HL-60 (cell line): ENCODE data around the gene FOLR3.

Source experiments
- DNase-seq, 2 experiments: peaks; one replicate each; pipeline ENCODE4 v3.0.0-alpha.2; 2010 to 2020; ENCODE audit warnings: low read depth in 1 of 2, low spot score in 1 of 2
- H3K27ac ChIP-seq: fragments of 250-450 bp; sonication (Bioruptor Pico); replicated peaks from 2 replicates; pipeline ENCODE4 v1.5.1; 2020; ENCODE audit warnings: mild to moderate bottlenecking, moderate library complexity
- H3K27me3 ChIP-seq: fragments of 250-450 bp; sonication (Bioruptor Pico); 2 replicates; pipeline ENCODE4 v1.5.1; 2021; ENCODE audit warnings: mild to moderate bottlenecking, moderate library complexity; ENCODE audit not compliant: insufficient read depth, poor library complexity, severe bottlenecking
- H3K4me3 ChIP-seq: replicated peaks from 2 replicates; pipeline ENCODE4 v1.5.1; 2011; ENCODE audit warnings: mild to moderate bottlenecking, control low read depth, low read length; ENCODE audit not compliant: insufficient read depth
- CTCF ChIP-seq: IDR thresholded peaks from one replicate; pipeline ENCODE4 v1.5.1; 2011; ENCODE audit warnings: low read length, control low read depth, inconsistent platforms; ENCODE audit not compliant: insufficient read depth
- GABPA ChIP-seq: IDR thresholded peaks from 2 replicates; pipeline ENCODE4 v1.6.1; 2012; ENCODE audit warnings: low read depth
- POLR2AphosphoS5 ChIP-seq: IDR thresholded peaks from 2 replicates; pipeline ENCODE4 v1.6.1; 2012; ENCODE audit warnings: low read depth
- REST ChIP-seq: IDR thresholded peaks from 2 replicates; pipeline ENCODE4 v1.6.1; 2012; ENCODE audit warnings: low read depth; ENCODE audit not compliant: insufficient replicate concordance
- SPI1 ChIP-seq: IDR thresholded peaks from 2 replicates; pipeline ENCODE4 v1.6.1; 2012; ENCODE audit warnings: low read depth, mild to moderate bottlenecking, borderline replicate concordance

The FOLR3 gene

GRCh38 chr11:72136684-72137262 is 1.2 kb downstream of the FOLR3 start:
- Histone ChIP-seq H3K4me3 (no peak overlapping the region), H3K27me3 (no peaks in the 10 kb centered on the region), H3K27ac (peak overlapping the region; percentile 84)
- DNase-seq = no peak
- no peak for TF ChIP-seq POLR2AphosphoS5
- TF ChIP-seq GABPA = no peak
- no peak for TF ChIP-seq CTCF
- TF ChIP-seq SPI1 = no peak
- TF ChIP-seq REST = no peak

GRCh38 chr11:72138821-72139390 is 3.4 kb downstream of the FOLR3 start:
- TF ChIP-seq SPI1 (no peak), REST (no peak), GABPA (no peak), POLR2AphosphoS5 (no peak), CTCF (no peak)
- H3K27ac ChIP-seq = no peak overlapping the region
- no peak overlapping the region for H3K4me3 ChIP-seq
- H3K27me3 ChIP-seq = no peaks in the 10 kb centered on the region
- no peak for DNase-seq

- H3K4me3 ChIP-seq = no peak overlapping the region
- no peaks in the 10 kb centered on the region for H3K27me3 ChIP-seq
- no peak for DNase-seq
- no peak for TF ChIP-seq GABPA
- no peak for TF ChIP-seq POLR2AphosphoS5
- no peak for TF ChIP-seq CTCF
- TF ChIP-seq REST = no peak
- no peak for TF ChIP-seq SPI1
- no peak overlapping the region for H3K27ac ChIP-seq
Observed at GRCh38 chr11:72139500-72139899, 4.0 kb downstream of the FOLR3 start.
